Measurements from ENCODE around the gene CBFA2T3. TPM values are rescaled to one million over a fixed set of nuclear protein-coding genes. Genes with fewer than 3 reads are reported as not detected.

CBFA2T3 gene
- total RNA-seq, 1 donor from 2014 or later: 8.6 TPM

DNA sequence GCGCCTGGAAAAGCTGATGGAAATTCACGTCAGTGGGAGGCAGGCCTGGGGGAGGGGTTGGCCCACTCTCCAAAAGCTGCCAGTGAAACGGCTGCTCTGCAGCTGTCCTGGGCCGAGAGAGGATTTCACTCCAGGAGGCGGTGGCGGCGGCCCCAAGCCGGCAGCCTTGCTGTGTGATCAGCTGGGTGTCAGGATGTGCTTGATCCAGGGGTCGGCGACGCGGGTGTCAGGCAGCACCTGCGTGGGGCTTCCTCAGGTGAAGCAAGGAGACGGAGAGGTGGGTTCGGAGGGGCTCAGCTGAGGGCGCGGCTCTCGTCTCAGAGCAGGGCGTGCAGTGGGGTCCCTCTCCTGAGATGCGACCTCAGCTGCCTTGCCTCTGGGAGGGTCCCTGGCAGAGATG is 7.0 kb downstream of the CBFA2T3 start:
- ATAC-seq (ENCODE audit: poor library complexity) (no peak), DNase-seq (peak; percentile 31)
- intact Hi-C loops (cut with DNase I): no loop called here

DNA sequence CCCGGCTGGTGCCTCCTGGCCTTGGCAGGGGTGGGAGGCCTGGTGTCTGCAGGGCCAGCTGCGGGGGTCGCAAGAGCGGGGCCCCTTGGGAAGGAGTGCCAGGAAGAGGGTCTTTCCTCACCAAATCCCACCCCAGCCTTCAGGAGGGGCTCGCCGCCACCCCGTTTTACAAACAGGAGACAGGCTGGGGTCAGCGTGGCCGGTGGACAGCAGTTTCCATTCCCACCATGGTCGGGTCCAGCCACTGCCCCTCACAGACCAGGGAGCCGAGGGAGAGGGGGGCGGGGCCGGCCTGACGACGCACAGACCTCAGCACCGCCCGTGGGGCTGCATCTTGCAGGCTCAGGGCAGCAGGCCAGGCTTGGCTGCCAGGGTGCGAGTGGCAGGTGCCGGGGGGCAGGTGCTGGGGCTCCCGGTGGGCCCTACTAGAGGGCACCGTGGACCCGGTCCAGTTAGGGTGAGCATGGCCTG is 7.6 kb downstream of the CBFA2T3 start:
- DNase-seq (peak; percentile 29), ATAC-seq (ENCODE audit: poor library complexity) (no peak)
- intact Hi-C loops (cut with DNase I): no loop called here

DNA sequence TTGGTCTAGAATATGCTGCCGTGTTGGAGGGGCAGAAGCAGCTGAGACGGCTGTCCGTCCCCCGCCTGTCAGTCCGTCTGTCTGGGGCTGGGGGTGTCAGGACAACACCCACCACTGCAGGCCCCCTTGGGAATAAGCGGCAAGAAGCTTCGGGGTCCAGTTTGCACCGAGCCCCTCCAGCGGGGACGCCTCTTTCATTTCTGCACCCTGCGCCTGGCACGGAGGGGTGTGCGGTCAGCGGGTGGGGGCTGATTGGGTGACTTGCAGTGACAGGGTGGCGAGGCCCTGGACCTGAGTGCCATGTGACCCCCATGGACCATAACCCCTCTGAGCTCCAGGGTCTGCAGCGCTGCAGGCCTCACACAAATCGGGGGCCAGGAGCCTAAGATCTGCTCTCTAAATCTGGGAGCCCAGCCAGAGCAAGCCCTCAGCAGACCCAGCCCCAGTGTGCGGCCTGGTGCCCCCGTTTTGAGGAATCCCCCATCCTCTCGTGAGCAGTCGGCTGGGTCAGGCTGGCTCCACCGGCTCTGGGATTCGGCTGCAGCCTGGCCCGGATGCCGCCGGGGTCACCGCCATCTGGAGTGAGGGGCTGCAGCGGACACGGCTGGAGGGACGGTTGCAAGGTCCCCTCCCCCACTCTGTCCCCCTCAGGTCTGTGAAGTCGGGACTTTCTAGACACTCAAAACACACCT is 8.3 kb downstream of the CBFA2T3 start:
- DNase-seq: peak; percentile 35
- intact Hi-C loops (cut with DNase I): no loop called here
- ATAC-seq (ENCODE audit: poor library complexity): no peak

DNA sequence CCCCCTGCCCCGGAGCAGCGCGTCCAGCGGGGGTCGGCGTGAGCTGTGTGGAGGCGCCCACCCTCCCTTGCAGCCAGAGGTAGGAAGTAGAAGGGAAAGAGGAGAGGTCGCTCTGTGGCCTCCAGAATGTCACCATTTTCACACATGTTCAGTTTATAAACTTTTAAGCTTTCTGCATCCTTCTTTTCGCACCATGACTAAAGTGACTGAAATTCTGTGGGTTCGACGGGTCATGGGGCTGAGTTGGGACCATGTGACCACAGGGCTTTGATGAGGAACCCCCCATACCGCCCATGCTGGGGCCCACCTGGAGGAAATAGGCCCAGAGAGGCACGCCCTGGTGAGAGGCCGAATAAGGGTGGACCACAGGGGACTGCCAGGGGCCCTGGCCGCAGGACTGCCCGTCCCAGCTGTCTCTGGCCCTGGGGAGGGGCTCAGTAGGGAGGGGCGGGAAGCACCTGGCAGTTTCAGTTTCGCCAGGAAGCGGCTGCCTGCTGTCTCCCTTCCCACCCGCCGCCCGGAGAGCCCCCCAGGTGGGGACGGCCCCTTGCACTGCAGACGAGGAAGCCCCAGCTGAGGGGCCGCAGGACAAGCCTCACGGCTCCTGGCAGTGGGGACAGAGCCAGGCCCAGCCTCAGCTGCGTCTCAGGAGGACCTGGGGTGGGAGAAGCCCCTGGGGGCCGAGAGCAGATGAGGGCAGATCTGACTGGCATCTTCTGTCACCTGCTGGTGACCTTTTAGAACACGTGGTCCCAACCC is 9.0 kb downstream of the CBFA2T3 start:
- intact Hi-C loops (cut with DNase I): no loop called here
- peak; percentile 32 for DNase-seq

DNA sequence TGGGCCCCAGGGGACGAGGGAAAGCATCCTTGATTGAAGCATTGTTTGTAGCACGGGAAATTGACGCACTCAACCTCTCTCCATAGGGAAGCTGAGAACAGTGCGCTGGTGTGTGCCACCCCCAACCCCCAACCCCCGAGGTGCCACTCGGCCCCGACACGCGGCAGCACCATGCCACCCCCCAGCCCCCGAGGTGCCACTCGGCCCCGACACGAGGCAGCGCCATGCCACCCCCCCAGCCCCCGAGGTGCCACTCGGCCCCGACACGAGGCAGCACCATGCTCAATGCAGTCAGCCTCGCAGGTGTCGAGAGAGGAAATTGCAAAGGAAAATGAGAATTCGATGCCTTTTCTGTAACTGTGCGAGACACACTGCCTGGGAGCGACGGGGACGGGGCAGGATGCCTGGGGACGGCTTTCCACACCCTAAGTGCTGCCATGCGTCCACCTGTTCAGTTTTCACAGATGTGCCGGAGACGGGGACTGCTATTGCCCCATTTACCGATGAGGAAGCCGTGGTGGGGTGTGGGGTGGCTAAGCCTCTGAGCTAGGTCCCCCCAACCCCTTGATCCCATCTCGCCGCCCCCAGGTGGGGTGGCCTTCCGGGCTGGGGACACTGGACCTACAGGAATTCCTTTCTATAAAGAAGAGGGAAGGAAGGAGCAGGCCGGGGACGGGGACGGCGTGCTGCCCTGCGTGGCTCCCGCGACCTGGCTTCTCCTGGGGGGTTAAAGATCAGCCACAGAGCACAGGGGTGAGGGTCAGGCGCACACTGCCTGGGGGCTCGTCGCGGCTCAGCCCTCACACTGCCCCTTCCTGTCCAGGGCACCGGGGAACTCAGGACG is 9.8 kb downstream of the CBFA2T3 start:
- DNase-seq (peak; percentile 38), ATAC-seq (ENCODE audit: poor library complexity) (no peak)
- intact Hi-C loops (cut with DNase I): no loop called here

More for the DNA sequence above, 9.0 kb downstream of the CBFA2T3 start:
- ATAC-seq (ENCODE audit: poor library complexity): no peak

DNA sequence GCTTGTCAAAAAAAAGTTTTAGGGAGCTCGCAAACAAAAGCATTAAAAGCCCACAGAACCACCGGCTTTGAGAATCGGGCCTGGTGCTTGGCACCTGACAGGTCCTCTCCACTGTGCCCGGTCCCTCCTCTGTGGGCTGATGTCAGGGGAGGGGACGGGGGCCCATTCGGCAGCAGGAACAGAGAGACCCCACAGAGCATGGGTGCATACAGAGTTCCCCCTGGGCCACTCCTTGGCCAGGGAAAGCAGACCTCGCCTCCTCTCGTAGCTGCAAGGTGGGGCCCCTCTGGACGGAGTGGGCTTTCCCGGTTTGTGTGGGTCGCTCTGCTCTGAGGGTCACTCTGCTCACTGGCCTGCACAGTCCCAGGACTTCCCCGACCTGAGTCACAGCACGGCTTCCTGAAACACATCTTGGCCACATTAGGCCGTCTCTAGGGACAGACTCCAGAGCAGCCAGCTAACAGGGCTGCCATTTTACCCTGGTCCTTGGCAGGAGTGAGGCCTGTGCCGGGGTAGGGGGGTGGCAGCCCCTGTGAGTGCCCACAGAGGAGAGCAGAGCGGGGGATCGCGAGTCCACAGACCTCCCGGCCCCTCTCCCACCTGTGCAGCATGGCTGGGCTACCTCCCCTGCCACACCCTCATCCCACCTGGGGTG is 11.1 kb downstream of the CBFA2T3 start:
- intact Hi-C loops (cut with DNase I): no loop called here
- DNase-seq: no peak
- no peak for ATAC-seq (ENCODE audit: poor library complexity)

DNA sequence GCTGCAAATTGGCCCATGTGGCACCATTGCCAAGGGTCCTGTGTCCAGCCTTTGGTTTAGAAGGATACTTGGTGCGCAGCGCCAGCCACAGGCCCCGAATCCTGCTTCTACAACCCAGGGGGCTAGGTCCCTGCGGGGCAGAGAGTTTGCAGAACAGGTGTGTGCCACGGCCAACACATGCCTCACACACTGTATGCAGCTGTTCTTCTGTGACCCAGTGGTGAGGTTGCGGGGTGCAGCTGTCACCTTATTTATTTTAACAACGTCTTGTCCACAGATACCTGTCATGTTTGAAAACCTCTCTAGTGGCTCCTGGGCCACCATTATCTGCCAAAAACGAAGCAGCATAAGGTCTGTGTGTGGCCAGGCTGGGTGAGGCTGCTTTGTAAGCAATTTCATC is 11.6 kb downstream of the CBFA2T3 start:
- no peak for ATAC-seq (ENCODE audit: poor library complexity)
- intact Hi-C loops (cut with DNase I): no loop called here

DNA sequence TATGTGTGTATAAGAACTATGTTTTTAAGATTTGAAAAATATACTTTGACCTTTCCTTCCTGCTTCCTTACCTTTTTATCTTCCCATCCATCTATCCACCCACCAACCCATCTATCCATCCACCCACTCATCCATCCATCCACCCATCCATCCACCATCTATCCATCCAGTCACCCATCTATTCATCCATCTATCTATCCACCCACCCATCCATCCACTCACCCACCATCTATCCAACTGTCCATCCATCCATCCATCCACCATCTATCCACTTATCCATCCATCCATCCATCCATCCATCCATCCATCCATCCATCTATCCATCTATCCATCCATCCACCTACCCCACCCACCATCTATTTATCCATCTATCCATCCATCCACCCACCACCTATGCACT is 12.4 kb downstream of the CBFA2T3 start:
- DNase-seq (no peak), ATAC-seq (ENCODE audit: poor library complexity) (no peak)
- intact Hi-C loops (cut with DNase I): no loop called here

More for the DNA sequence above, 11.6 kb downstream of the CBFA2T3 start:
- no peak for DNase-seq

DNA sequence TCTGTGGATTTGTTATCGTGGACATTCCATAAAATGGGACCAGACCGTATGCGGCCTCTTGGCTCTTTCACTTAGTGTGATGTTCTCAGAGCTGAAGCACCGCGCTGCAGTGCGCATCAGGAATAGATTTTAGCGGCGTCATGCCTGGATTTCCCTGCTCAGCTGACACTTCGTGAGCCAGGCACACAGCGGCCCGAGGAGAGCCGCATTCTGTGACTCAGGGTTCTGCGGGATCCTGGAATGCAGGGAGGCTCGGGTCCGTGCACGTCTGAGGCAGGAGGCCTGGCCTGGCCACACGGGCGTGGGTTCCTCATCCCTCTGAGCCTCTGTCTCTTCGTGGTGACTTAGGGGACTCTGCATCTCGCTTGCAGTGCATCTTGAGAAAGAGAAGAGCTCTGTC is 13.4 kb downstream of the CBFA2T3 start:
- ATAC-seq (ENCODE audit: poor library complexity) (no peak), DNase-seq (no peak)
- intact Hi-C loops (cut with DNase I): no loop called here

DNA sequence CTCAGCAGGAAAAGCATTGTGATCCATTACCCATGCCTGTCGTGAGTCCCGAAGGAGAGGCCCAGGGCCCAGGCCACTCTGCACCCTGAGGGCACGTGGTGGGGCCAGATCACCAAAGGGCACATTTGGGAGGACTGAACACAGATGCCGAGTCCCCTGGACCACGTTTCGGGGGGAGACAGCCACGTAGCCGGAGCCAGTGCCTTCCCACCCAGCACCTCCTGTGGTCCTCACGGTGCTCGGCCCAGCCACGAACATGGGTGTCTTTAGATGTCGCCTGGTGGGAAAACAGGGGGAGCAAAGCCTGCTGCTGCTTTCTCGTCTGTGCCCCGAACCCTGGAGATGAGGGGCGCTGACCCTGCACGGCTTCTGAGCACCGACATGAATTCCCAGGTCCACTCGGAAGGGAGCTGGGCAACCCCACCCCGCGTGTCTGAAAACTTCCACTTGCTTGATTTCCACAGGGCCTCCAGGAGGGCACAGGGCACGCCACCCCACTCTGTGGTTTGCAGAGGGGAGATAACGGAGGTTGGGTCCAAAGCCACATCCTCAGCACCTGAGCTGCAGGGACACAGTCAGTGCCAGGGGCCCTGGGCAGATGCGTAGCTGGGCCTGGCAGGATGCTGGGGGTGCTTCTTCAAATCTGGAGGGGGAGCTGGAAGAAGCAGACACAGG is 14.4 kb downstream of the CBFA2T3 start:
- intact Hi-C loops (cut with DNase I): no loop called here
- DNase-seq (peak; percentile 25), ATAC-seq (ENCODE audit: poor library complexity) (no peak)

DNA sequence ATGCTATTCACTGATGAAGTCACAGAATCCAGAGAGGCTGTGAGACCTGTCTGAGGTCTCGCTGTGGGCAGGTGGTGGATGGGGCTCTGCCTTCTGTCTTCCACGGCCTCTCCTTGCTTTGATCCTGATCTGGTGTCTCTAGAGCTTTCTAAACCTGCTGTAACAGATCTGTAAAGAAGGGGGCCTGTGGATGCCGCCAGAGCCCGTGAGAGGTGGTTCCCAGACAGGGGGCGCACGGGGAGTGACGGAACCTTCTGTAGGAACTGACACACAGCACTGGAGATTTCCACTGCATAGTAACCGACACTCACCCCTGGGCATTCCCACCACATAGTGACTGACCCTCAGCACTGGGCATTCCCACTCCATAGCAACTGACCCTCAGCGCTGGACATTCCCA is 16.0 kb downstream of the CBFA2T3 start:
- no peak for DNase-seq

DNA sequence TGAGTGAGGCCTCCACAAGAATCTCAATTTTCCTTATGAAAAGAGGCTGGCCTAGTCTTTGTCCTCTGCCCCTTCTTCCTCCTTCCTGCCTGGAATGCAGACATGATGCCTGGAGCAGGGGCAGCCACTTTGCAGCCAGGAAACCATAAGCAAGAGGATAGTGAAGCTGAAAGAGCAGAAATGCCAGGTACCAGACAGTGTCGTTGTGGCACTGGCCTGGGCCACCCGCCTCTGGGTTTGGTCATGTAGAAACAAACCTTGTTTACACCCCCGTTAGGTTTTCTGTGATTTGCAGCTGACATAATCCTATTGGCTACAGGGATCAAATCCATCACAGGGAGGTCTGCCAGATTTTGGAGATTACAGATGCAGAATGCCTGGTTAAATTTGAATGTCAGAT is 16.5 kb downstream of the CBFA2T3 start:
- intact Hi-C loops (cut with DNase I): no loop called here
- DNase-seq (no peak), ATAC-seq (ENCODE audit: poor library complexity) (no peak)

More for the DNA sequence above, 16.0 kb downstream of the CBFA2T3 start:
- intact Hi-C loops (cut with DNase I): no loop called here
- no peak for ATAC-seq (ENCODE audit: poor library complexity)

DNA sequence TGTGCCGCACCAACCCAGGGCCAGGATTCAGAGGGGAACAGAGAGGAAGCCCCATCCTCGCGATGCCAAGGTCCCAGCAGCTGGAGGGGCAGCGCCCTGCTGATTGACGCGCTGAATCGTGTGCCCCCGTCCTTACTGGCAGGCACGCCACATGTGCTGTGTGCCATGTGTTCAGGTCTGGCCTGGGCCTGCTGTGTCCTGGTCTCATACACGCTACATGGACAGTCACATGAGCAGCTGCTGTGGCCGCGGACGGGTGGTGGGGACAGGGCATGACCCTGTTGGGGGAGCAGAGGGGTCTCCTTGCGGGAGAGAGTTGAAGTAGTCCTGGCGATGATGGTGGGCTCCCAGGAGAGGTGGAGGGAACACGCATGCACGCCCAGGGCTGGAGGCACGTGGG is 18.0 kb downstream of the CBFA2T3 start:
- intact Hi-C loops (cut with DNase I): no loop called here
- peak; percentile 36 for DNase-seq
- no peak for ATAC-seq (ENCODE audit: poor library complexity)

DNA sequence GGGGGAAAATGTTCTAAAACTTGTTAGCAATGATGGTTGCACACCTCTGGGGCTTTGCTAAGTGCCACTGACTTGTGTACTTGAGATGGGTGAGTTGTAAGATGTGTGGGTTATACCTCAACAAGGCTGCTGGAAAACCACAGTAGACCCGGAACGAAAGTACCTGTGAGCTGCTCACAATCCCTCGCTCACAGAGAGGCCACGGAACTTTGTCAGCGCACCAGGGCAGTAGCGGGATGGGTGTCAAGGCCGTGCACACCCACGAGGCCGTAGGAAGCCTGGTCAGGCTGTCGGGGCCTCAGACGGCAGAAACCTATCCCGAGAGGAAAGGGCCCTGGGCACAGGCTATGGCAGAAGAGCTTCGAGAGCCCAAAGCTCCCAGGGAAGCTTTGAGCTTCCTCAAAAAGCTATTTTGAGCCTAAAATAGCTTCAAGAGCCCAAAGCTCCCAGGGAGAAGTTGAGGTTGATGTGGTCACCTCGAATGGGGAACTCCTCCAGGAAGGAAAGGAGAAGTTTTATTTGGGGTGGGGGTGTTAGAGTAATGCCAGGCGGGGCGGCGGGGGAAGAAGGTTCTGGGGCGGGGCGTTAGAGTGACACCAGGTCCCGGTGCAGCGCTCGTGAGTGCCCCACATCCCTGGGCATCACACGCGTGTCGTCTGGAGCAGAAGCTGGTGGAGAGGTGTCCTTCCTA is 19.0 kb downstream of the CBFA2T3 start:
- intact Hi-C loops (cut with DNase I): no loop called here
- ATAC-seq (ENCODE audit: poor library complexity) (peak; percentile 53), DNase-seq (peak; percentile 67)

DNA sequence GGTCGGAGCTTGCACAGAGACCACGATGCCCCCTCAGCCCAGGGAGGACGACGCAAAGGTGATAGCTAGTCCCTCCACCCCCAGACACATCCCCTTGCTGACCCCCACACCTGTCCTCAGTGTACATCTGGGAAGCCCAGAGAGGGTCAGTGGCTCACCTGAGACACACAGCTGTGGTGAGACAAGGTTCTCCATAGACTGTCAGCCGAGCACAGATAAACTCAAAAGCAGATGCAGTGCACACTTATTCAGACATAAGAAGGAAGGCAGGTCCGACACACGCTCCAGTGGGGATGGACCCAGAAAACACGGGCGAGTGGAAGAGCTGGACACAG is 19.6 kb downstream of the CBFA2T3 start:
- intact Hi-C loops (cut with DNase I): no loop called here
- no peak for DNase-seq
- ATAC-seq (ENCODE audit: poor library complexity): no peak

DNA sequence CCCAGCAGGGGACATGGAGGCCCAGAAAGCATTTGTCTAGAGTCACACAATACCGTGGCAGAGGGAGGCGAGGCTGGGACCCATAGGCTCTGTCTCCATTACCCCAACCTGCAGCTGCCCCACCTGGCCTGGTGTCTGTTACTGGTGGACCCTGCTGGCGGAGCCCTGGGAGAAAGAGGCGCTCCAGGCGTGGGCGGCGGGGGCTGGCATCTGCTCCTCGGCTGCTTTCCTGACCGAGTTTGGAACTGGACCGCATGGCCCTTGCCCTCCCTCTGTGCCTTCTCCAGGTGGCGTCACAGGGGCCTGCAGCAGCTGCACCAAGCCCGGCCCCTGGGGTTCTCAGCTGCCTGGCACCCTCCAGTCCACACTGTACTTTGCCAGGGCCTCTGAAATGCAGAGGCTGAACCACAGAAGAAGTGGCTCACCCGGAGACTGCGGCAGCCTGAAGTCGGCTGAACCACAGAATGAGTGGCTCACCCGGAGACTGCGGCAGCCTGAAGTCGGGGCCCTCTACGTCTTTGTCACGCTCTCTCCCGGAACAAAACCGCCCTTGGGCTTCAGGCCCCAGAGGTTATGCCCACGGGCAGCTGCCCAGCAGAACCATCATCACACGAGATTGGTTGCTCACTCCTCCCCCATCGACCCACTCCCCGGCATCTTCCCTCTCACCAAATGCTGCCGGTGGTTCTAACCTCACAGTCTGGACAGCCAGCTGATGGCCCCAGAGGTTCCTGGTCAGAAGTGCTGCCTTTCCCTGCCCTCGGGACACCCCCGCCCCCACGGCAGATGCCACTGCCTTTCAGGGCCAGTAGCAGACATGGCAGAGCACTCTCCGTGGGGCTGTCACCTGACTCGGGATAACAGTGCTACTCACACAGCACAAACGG is 20.2 kb downstream of the CBFA2T3 start:
- ATAC-seq (ENCODE audit: poor library complexity): no peak
- peak; percentile 39 for DNase-seq
- intact Hi-C loops (cut with DNase I): no loop called here

DNA sequence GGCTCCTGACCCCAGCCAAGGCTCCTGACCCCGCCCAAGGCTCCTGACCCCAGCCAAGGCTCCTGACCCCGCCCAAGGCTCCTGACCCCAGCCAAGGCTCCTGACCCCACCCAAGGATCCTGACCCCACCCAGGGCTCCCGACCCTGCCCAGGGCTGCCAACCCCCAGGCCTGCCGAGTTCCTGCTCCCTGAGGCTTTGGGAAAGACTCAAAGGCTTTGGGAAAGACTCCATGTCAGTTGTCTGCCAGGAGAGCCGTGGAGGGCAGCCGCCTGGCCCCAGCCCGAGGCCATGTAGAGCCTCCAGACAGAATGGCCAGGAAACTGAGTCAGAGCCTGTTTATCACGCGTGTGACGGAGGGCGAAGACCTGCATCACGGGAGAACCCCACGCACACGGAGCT is 21.1 kb downstream of the CBFA2T3 start:
- intact Hi-C loops (cut with DNase I): no loop called here
- DNase-seq (peak; percentile 29), ATAC-seq (ENCODE audit: poor library complexity) (no peak)
